HUES48 (cell line): ENCODE data around the gene ANXA7.
"Not testable (repeated sequence)": the region's sequence is repeated elsewhere in the genome, so short reads cannot be mapped to it uniquely, and the experiment has no call there.

ENCODE experiments used
- H3K27ac ChIP-seq: one replicate; pipeline ENCODE4 v1.7.0; 2013; ENCODE audit warnings: low read depth, low read length, inconsistent platforms
- H3K27me3 ChIP-seq: 2 replicates; pipeline ENCODE4 v1.6.1; 2013; ENCODE audit warnings: mild to moderate bottlenecking, low read length; ENCODE audit not compliant: control insufficient read depth, insufficient read depth
- H3K36me3 ChIP-seq: 2 replicates; pipeline ENCODE4 v1.6.1; 2013; ENCODE audit warnings: low read length; ENCODE audit not compliant: control insufficient read depth, insufficient read depth
- H3K4me1 ChIP-seq: 2 replicates; pipeline ENCODE4 v1.6.1; 2013; ENCODE audit warnings: mild to moderate bottlenecking, low read length; ENCODE audit not compliant: control insufficient read depth, insufficient read depth
- H3K4me3 ChIP-seq: 2 replicates; pipeline ENCODE4 v1.5.1; 2013; ENCODE audit warnings: mild to moderate bottlenecking, low read depth, low read length
- H3K9ac ChIP-seq: 2 replicates; pipeline ENCODE4 v1.6.1; 2013; ENCODE audit warnings: mild to moderate bottlenecking, low read depth, low read length, moderate library complexity
- H3K9me3 ChIP-seq: 2 replicates; pipeline ENCODE4 v1.6.1; 2013; ENCODE audit warnings: low read length; ENCODE audit not compliant: control insufficient read depth, insufficient read depth

Gene ANXA7

DNA sequence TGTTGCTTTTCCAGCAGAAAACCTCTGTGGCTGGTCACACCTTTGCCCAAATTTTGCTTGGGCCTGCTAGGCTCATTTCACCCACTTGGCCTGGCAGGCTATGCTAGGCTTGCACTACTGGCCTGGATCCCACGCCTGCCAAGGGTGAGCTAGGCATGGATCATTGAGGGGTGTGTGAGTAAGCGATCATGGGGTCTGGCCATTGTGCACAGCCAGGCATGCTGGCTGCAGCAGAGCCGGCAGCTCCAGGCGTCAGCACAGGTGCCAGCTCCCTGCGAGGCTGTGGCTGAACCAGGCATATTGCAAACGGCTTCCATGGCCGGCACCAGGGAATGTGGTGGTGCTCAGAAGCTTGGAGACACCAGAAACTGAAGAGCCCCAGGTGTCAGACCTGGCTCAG is 74.4 kb downstream of the ANXA7 start:
- Histone ChIP-seq H3K27ac (no peak overlapping the region), H3K4me1 (no peaks in the 10 kb centered on the region), H3K9ac (no peak overlapping the region), H3K36me3 (no peaks in the 10 kb centered on the region), H3K9me3 (no peaks in the 10 kb centered on the region), H3K27me3 (no peaks in the 10 kb centered on the region), H3K4me3 (no peak overlapping the region)

DNA sequence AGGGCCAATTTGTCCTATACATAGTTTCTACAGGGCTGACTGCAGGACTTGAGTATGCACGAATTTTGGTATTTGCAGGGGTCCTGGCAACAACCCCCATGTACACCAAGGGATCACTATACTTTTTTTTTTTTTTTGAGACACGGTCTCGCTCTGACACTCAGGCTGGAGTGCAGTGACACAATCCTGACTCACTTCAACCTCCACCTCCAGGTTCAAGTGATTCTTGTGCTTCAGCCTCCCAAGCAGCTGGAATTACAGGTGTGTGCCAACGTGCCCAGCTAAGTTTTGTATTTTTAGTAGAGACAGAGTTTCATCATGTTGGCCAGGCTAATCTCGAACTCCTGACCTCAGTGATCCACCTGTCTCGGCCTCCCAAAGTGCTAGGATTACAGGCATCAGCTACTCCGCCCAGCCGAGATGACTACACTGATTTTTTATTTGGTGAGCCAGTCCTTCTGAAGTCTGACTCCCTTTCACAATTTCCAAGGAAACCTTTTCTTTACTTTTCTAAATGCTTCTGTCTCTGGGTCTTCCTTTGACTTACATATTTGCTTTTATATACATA is 75.0 kb downstream of the ANXA7 start:
- Histone ChIP-seq H3K36me3 (no peaks in the 10 kb centered on the region), H3K9me3 (no peaks in the 10 kb centered on the region), H3K27me3 (no peaks in the 10 kb centered on the region), H3K27ac (no peak overlapping the region), H3K9ac (no peak overlapping the region), H3K4me1 (no peaks in the 10 kb centered on the region), H3K4me3 (no peak overlapping the region)

DNA sequence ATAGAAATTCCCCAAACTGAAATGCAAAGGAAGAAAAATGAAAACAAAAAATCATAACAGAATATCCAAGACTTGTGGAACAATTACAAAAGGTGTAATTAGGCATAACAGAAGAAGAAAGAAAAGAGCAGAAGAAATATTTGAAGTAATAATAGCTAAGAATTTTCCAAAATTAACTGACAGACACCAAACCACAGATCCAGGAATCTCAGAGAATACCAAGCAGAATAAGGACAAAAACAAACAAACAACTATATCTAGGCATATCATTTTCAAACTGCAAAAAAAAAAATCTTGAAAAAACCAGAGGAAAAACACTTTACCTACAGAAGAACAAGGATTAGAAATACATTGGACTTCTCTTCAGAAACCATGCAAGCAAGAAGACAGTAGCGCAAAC is 80.7 kb downstream of the ANXA7 start:
- no peak overlapping the region for H3K9ac ChIP-seq
- H3K4me1 ChIP-seq: no peaks in the 10 kb centered on the region
- no peak overlapping the region for H3K27ac ChIP-seq
- H3K9me3 ChIP-seq: no peaks in the 10 kb centered on the region
- H3K4me3 ChIP-seq: no peak overlapping the region
- no peaks in the 10 kb centered on the region for H3K36me3 ChIP-seq
- H3K27me3 ChIP-seq: no peaks in the 10 kb centered on the region

DNA sequence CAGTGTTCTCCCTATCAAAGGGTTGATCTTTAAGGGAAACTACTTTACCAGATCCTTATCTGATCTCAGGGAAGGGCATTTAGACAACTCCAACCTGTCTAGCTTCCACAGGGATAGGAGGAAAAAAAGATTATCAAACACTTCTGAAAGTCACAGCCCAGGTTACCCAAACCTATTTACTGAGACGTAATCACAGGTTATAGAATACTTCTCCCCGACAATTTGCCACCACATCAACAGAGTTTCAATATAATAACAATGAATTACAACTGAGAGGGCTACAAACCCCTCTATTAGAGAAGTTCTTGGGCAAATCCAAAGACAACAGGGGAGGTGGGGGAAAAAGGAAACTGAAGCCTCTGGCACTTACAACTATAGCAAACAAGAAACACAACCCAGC is 81.5 kb downstream of the ANXA7 start:
- Histone ChIP-seq H3K27me3 (no peaks in the 10 kb centered on the region), H3K9ac (no peak overlapping the region), H3K4me1 (no peaks in the 10 kb centered on the region), H3K9me3 (no peaks in the 10 kb centered on the region), H3K27ac (no peak overlapping the region), H3K36me3 (no peaks in the 10 kb centered on the region), H3K4me3 (no peak overlapping the region)

DNA sequence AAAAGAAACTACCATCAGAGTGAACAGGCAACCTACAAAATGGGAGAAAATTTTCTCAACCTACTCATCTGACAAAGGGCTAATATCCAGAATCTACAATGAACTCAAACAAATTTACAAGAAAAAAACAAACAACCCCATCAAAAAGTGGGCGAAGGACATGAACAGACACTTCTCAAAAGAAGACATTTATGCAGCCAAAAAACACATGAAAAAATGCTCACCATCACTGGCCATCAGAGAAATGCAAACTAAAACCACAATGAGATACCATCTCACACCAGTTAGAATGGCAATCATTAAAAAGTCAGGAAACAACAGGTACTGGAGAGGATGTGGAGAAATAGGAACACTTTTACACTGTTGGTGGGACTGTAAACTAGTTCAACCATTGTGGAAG is 85.3 kb downstream of the ANXA7 start:
- H3K27me3 ChIP-seq, H3K9ac ChIP-seq: not testable (repeated sequence)

DNA sequence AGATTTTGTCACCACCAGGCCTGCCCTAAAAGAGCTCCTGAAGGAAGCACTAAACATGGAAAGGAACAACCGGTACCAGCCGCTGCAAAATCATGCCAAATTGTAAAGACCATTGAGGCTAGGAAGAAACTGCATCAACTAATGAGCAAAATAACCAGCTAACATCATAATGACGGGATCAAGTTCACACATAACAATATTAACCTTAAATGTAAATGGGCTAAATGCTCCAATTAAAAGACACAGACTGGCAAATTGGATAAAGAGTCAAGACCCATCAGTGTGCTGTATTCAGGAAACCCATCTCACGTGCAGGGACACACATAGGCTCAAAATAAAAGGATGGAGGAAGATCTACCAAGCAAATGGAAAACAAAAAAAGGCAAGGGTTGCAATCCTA is 88.6 kb downstream of the ANXA7 start:
- H3K27ac ChIP-seq, H3K9ac ChIP-seq, H3K36me3 ChIP-seq, H3K4me3 ChIP-seq, H3K4me1 ChIP-seq, H3K27me3 ChIP-seq: not testable (repeated sequence)
- peaks cover 17% of the 10 kb centered on the region for H3K9me3 ChIP-seq

More for the DNA sequence above, 85.3 kb downstream of the ANXA7 start:
- not testable (repeated sequence) for H3K4me3 ChIP-seq, H3K9me3 ChIP-seq, H3K27ac ChIP-seq, H3K4me1 ChIP-seq, H3K36me3 ChIP-seq
